HG02610 (cell line): ENCODE data around the gene THEMIS2.

Experiments used
- ATAC-seq: cut with Tn5 transposase; IDR thresholded peaks from one replicate; pipeline ENCODE4 v1.9.1; 2021; ENCODE audit warnings: mild to moderate bottlenecking, moderate library complexity; ENCODE audit not compliant: unreplicated experiment

THEMIS2 gene

DNA sequence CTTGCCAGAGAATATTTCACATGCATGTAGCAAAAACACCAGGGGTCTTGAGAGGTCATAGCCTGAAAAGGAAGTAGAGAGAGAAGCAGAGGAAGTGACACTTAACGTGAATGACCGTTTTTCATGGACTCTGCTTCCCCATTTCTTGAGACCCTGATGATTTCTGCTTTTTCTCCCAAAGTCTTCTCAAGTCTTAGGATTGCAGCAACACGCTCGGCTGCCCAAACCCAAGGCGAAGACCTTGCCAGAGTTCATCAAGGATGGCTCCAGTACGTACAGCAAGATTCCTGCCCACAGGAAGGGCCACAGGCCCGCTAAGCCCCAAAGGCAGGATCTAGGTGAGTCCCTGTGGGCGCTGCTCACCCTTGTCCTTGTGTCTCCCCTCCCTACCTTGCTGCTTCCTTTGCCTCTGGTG is 12.8 kb downstream of the THEMIS2 start:
- ATAC-seq = no peak

DNA sequence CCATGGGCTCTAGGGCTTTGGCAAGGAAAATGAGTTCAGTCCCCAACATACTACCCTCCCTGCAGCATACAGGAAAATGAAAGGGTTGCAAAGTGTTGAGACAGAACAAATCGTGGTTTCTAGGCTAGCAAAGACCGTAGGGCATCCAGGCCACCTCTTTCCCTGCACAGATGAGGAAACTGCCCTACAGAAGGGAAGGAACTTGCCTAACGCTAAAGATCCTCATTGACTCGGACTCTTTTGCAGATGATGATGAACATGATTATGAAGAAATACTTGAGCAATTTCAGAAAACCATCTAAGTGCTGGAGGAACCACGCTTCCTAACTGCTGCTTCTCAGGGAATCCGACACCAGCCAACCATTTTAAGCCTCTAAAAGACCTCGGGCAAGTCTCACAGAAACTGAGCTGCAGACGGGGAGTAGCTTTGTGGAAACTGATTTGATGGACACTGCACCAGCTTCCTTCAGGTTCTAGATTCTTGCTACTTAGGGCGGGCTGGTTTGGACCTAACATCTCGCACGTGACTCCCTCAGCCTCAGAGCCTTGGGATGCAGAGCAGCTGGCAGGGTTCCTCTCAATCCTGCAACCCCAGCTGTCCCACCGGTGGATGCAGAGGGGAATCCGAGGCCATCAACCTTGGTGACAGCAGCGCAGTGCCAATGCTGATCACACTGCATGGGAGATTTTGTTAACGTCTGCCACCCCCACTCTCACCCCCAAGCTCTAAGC is 13.4 kb downstream of the THEMIS2 start:
- no peak for ATAC-seq

DNA sequence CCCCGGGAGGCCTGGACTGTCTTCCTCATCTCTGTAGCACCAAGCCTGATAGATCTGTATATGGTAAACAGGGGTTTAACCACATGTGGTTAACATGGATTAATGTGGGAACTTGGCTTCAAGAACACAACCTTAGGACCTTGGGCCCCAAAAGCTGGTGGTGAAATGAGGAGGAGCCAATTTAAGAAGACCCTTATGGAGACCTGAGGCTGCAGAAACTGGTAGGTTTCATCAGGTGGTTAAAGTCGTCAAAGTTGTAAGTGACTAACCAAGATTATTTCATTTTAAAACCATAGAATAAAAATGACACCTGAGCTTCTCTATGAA is 14.0 kb downstream of the THEMIS2 start:
- no peak for ATAC-seq

- no peak for ATAC-seq
These were observed 14.4 kb downstream of the THEMIS2 start for GRCh38 chr1:27886744-27887143.

DNA sequence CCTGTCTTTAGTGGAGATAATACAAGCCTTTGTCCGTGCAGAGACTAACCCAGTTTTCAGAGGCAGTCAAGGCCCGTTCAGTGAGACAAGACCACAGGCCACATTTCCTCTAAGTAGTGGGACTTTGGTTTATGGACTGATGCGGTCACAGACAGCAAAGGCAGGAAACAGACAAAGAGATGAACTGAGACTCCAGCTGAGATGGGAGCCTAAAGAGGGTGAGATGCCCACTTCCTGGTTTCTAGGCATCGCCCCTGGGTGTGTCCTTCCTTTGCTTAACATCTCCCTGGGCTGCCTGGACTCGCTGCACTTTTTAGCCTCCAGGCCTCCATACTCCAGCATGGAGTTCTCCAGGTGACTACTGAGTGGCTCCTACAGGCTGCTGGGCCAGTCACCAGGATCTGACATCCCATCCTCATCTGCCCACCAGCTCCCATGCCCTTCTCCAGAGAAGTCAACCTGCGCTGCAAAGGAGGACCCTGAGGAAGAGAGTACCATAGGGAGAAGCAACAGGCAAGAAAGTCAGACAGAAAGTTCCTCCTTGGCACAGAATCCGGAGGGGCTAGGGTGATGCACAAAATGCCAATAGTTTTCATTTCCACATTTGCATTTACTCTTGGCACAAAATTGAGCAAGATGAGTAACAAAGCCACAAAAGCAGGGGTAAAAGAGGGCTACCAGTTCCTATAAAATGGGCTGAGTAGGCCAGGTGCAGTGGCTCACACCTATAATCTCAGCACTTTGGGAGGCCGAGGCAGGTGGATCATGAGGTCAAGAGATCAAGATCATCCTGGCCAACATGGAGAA is 15.1 kb downstream of the THEMIS2 start:
- ATAC-seq = no peak

DNA sequence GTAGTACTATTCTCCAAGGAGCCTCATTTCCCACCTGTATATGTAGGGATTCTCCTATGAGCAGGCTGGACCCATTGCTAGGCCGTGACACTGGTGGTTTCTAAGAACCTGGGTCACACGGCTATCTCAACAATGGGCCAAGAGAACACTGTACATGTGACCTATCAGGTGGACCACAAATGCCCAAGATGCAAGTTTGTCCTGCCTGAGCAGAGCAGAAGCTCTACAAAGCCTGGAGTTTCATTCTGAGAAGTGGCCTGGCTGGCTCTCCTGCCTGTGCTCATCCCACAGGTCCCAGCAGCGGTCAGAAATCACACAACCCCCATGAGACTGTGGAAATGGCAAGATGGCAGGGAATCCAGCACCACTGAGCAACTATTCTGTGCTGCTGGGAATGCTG is 17.2 kb downstream of the THEMIS2 start:
- ATAC-seq = no peak

- peak; percentile 36 for ATAC-seq
These were observed 19.0 kb downstream of the THEMIS2 start for GRCh38 chr1:27891196-27891889.

- no peak for ATAC-seq
These were observed 22.2 kb downstream of the THEMIS2 start for GRCh38 chr1:27894521-27894920.

GRCh38 chr1:27906759-27907158 is 34.4 kb downstream of the THEMIS2 start:
- ATAC-seq = no peak

- no peak for ATAC-seq
These were observed 40.1 kb downstream of the THEMIS2 start for GRCh38 chr1:27912429-27912828.

GRCh38 chr1:27915082-27915575 is 42.8 kb downstream of the THEMIS2 start:
- ATAC-seq = no peak

DNA sequence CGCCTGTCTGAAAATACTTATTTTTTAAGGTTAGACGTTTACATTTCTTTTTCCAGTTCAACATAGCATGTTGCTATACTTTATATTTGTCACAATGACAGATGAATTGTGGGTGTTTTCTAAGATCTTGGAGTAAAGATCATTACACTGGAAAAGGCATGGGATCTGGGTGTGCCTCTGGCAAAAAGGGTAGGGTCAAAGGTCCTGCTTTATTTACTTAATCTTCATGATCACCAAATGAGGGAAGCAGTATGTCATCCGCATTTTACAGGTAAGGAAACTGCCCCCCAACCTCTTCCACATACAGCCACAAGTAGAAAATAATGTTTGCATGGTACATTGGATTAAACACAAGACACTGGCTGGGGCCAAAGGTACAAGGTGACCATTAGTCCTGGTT is 49.9 kb downstream of the THEMIS2 start:
- ATAC-seq = no peak

DNA sequence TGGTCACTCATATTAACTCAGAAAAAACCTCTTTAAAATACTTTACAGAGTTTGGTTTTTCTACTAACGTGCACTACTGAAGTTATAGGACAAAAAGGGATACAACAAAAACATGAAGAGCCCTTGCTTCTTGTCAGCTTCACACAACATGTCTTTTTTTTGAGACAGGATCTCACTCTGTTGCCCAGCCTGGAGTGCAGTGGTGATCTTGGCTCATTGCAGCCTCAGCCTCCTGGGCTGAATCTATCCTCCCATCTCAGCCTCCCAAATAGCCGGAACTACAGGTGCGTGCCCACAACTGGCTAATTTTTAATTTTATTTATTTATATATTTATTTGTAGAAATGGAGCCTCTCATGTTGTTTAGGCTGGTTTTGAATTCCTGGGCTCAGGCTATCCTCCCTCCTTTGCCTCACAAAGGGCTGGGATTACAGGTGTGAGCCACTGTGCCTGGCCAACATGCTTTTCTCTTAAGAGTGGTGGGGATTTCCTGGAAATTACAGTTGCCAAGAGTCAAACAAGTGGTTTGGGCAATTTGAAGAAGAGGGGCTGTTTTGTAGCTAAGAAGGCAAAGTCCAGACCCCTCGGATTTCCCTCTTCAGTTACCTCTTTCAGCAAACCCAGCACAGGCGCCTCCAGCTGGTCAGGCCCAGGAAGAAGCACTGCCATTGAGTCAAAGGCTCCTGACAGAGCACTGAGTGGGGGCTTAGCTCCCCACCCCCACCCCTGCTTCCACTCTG is 56.0 kb downstream of the THEMIS2 start:
- no peak for ATAC-seq

GRCh38 chr1:27931184-27931583 is 58.8 kb downstream of the THEMIS2 start:
- ATAC-seq = no peak

GRCh38 chr1:27931759-27932158 is 59.4 kb downstream of the THEMIS2 start:
- ATAC-seq = no peak

- no peak for ATAC-seq
These were observed 62.6 kb downstream of the THEMIS2 start, which contains the start of gene SMPDL3B for GRCh38 chr1:27934818-27935549. Gene SMPDL3B, plus strand, starts transcription at chr1:27935000. Its CDS starts 184 bp downstream, at chr1:27935184.

DNA sequence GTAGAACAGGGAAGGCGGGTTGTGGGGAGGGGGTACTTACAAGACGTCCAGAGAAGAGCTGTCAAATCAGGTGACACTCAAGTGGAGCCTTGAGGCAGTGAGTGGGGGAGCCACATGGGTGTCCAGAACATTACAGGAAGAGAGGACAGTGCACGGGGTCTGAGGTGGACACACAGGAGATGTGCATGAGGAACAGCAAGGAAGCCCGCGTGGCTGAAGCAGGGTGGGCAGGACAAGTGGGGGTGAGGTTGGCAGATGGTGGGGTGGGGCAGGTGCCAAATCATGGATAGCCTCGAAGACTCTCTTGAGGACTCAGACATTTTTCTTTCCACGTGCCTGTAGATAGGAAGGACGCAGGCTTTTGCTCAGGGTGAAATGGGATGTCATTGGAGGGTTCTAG is 63.4 kb downstream of the THEMIS2 start:
- ATAC-seq = no peak
